Neural cell (in vitro differentiated cells): Measurements from ENCODE around the gene TNS3.

Source experiments
- CTCF ChIP-seq: fragments of 450-650 bp; IDR thresholded peaks from 2 replicates; pipeline ENCODE4 v1.5.1; 2014; ENCODE audit warnings: antibody characterized with exemption, mild to moderate bottlenecking, moderate library complexity; ENCODE audit not compliant: poor library complexity, severe bottlenecking
- EP300 ChIP-seq: fragments of 450-650 bp; conservative IDR thresholded peaks from 2 replicates; pipeline ENCODE4 v1.6.1; 2014; ENCODE audit warnings: antibody characterized with exemption, mild to moderate bottlenecking, moderate library complexity; ENCODE audit not compliant: poor library complexity, severe bottlenecking
- EZH2 ChIP-seq: fragments of 200-600, 300-800 bp; shearing (Covaris generic), sonication (generic); IDR thresholded peaks from 2 replicates; pipeline ENCODE4 v1.6.1; 2014; ENCODE audit warnings: antibody characterized with exemption, low read length, borderline replicate concordance, mild to moderate bottlenecking; ENCODE audit not compliant: insufficient read depth, poor library complexity, severe bottlenecking
- MXI1 ChIP-seq: fragments of 450-650 bp; conservative IDR thresholded peaks from 2 replicates; pipeline ENCODE4 v1.6.1; 2014; ENCODE audit warnings: antibody characterized with exemption, mild to moderate bottlenecking; ENCODE audit not compliant: poor library complexity, severe bottlenecking
- POLR2AphosphoS5 ChIP-seq: IDR thresholded peaks from 2 replicates; pipeline ENCODE4 v1.6.1; 2012
- RAD21 ChIP-seq: fragments of 450-650 bp; conservative IDR thresholded peaks from 2 replicates; pipeline ENCODE4 v1.6.1; 2014; ENCODE audit warnings: antibody characterized with exemption, mild to moderate bottlenecking, moderate library complexity
- REST ChIP-seq: IDR thresholded peaks from 2 replicates; pipeline ENCODE4 v1.6.1; 2012; ENCODE audit warnings: borderline replicate concordance
- SMC3 ChIP-seq: fragments of 450-650 bp; conservative IDR thresholded peaks from 2 replicates; pipeline ENCODE4 v1.6.1; 2014; ENCODE audit warnings: antibody characterized with exemption, mild to moderate bottlenecking, moderate library complexity; ENCODE audit not compliant: poor library complexity
- TAF1 ChIP-seq: IDR thresholded peaks from 2 replicates; pipeline ENCODE4 v1.6.1; 2012; ENCODE audit warnings: low read depth

DNA sequence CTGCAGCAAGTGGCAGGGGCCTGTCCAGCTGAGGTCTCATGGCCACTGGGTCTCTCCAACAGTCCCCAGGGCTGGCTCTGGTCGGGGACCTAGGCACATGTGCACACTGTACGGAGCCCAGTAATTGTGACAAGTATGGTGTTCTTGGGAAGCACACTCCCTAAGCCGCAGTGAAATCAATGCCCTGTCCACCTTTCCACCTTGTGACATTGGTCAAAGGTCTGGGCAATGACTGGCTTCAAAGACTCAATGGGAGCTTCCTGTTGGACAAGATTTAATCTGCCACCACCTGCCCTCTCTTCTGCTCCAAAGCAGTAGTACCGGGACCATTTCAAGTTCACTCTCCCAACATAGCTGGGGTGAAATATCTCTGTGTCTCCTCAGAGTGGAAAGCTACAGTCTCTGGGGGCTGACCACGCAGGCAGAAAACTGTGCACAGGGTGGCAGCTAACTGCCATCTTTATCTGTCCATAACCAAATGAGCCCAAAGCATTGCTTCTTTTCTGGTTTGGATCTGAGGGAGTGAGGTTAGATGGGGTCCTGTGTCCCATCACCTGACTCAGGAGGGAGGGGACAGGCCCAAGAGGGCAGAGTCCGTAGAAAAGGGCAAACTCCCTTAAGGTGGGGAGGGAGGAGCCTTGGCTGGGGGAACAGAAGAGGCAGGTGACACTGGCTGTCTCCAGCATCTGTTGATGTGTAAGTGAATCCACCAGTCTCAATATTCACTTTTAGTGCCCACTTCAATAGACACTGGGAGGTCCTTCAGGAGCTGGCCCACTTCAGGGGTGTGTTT, 307.7 kb downstream of the TNS3 start:
- TF ChIP-seq TAF1 (no peak), CTCF (no peak), POLR2AphosphoS5 (no peak), SMC3 (no peak), EZH2 (no peak), REST (no peak), EP300 (no peak), RAD21 (no peak), MXI1 (no peak)
